ENCODE data around the gene PLCB1. TPM values are rescaled to one million over a fixed set of nuclear protein-coding genes. Genes with fewer than 3 reads are reported as not detected.

The PLCB1 gene
- total and polyA plus RNA-seq, 10 of the 15 experiments (the other 5 are each of a cell fraction or from before 2014, with no cell fraction given) = 0.05 to 5.3 (median 0.17) TPM; not detected in 1

- Histone ChIP-seq H3K4me3 (no peak overlapping the region), H3K4me2 (ENCODE audit: control insufficient read depth, insufficient read depth) (no peak overlapping the region), H3K27me3 (replicated peaks in 1 of 2; ENCODE audit: control insufficient read depth in 2 of 2, insufficient read depth in 2 of 2, low read length in 1 of 2) (no peaks in the 10 kb centered on the region), H3K9me3 (replicated peaks; ENCODE audit: control insufficient read depth, insufficient read depth, low read length) (no peaks in the 10 kb centered on the region; the same call in 1 of the 3 replicates), H3K79me2 (ENCODE audit: control insufficient read depth, insufficient read depth, low read length) (no peaks in the 10 kb centered on the region), H3K4me1 (ENCODE audit: control insufficient read depth, insufficient read depth, low read length) (peaks cover 3% of the 10 kb centered on the region; the same call in 1 of the 2 replicates), H4K20me1 (ENCODE audit: control insufficient read depth, insufficient read depth) (no peaks in the 10 kb centered on the region), H3K9ac (ENCODE audit: control insufficient read depth, insufficient read depth, low read length) (no peak overlapping the region), H3K27ac (ENCODE audit: control insufficient read depth, insufficient read depth) (no peak overlapping the region), H3K36me3 (ENCODE audit: control insufficient read depth in 2 of 2, insufficient read depth in 2 of 2, low read length in 1 of 2) (no peaks in the 10 kb centered on the region), H2AFZ (ENCODE audit: control insufficient read depth, low read depth, low read length) (no peak overlapping the region)
- SMC1A ChIA-PET (ENCODE audit: uncharacterized antibody, unreplicated experiment) = interaction anchor here (0.8 to 2.2 kb wide), 5 partner anchors 9 to 15 kb away, joined by 3 to 7 read pairs (median 5); no protein-coding TSS in a partner anchor
- TF ChIP-seq NFXL1 (IDR thresholded peaks at IDR 0.05; ENCODE audit: borderline replicate concordance) = no peak
- TF ChIP-seq DPF2 (IDR thresholded peaks at IDR 0.05) = 0 out of 2 replicates have a peak, but pooled peaks have one; percentile 17
- TF ChIP-seq ATF7 (IDR thresholded peaks at IDR 0.05; ENCODE audit: low read depth) = 0 out of 2 replicates have a peak, but pooled peaks have one; percentile 14
- TF ChIP-seq MEF2B (IDR thresholded peaks at IDR 0.05; ENCODE audit: partially characterized antibody, poor library complexity, severe bottlenecking) = peak; percentile 27
- 0 out of 2 replicates have a peak, but pooled peaks have one; percentile 33 for TF ChIP-seq BMI1 (IDR thresholded peaks at IDR 0.05; ENCODE audit: borderline replicate concordance)
- CTCF ChIA-PET = interaction anchor here (0.7 to 1.2 kb wide), 3 partner anchors 20 to 472 kb away, joined by 3 to 6 read pairs (median 3); no protein-coding TSS in a partner anchor
- ATAC-seq = peak; percentile 75
- intact Hi-C loops (cut with micrococcal nuclease; ENCODE audit: unreplicated experiment) (no loop called here), in situ Hi-C loops (cut with MboI) (no loop called here)
- 1% methylated on average over 4 of the region's 4 CpGs for WGBS (ENCODE audit: insufficient coverage, insufficient replicate concordance, low lambda C conversion rate, missing lambda C conversion rate)
- no TSS peak for BruUV-seq (replicated peaks)
- FAIRE-seq = no peak
- RAD21 ChIA-PET (ENCODE audit: unreplicated experiment) = interaction anchor here (1.2 kb wide), 1 partner anchor 9 kb away, joined by 4 read pairs; no protein-coding TSS in a partner anchor
- DNase-seq (ENCODE audit: low read depth, low spot score) = no peak
- POLR2A ChIA-PET = interaction anchor here (0.7 to 1.2 kb wide), 4 partner anchors 9 to 18 kb away, joined by 3 read pairs; no protein-coding TSS in a partner anchor
These were observed 276.7 kb downstream of the PLCB1 start for GRCh38 chr20:8408587-8409307.

GRCh38 chr20:8413691-8414090 lies 281.6 kb downstream of the PLCB1 start:
- H3K79me2 ChIP-seq (ENCODE audit: control insufficient read depth, insufficient read depth, low read length) = no peaks in the 10 kb centered on the region
- CTCF ChIA-PET = interaction anchor here (1.4 to 3.2 kb wide), 4 partner anchors 9 to 27 kb away, joined by 3 to 8 read pairs (median 6); no protein-coding TSS in a partner anchor
- BruUV-seq (replicated peaks) = no TSS peak
- DNase-seq (ENCODE audit: low read depth, low spot score) (no peak), ATAC-seq (no peak), FAIRE-seq (no peak)
- POLR2A ChIA-PET = interaction anchor here (1.4 kb wide), 1 partner anchor 9 kb away, joined by 3 read pairs; no protein-coding TSS in a partner anchor
- H3K27me3 ChIP-seq (replicated peaks in 1 of 2; ENCODE audit: control insufficient read depth in 2 of 2, insufficient read depth in 2 of 2, low read length in 1 of 2) = no peaks in the 10 kb centered on the region
- no peaks in the 10 kb centered on the region for H3K36me3 ChIP-seq (ENCODE audit: control insufficient read depth in 2 of 2, insufficient read depth in 2 of 2, low read length in 1 of 2)
- no peak overlapping the region for H3K4me3 ChIP-seq
- intact Hi-C loops (cut with micrococcal nuclease; ENCODE audit: unreplicated experiment) (no loop called here), in situ Hi-C loops (cut with MboI) (no loop called here)
- H3K27ac ChIP-seq (ENCODE audit: control insufficient read depth, insufficient read depth) = no peak overlapping the region
- SMC1A ChIA-PET (ENCODE audit: uncharacterized antibody, unreplicated experiment) = interaction anchor here (1.0 to 6.5 kb wide), 7 partner anchors 10 to 34 kb away, joined by 3 to 68 read pairs (median 6); no protein-coding TSS in a partner anchor
- no peaks in the 10 kb centered on the region for H3K9me3 ChIP-seq (replicated peaks; ENCODE audit: control insufficient read depth, insufficient read depth, low read length)
- H3K9ac ChIP-seq (ENCODE audit: control insufficient read depth, insufficient read depth, low read length) = no peak overlapping the region
- H2AFZ ChIP-seq (ENCODE audit: control insufficient read depth, low read depth, low read length) = no peak overlapping the region
- WGBS (ENCODE audit: insufficient coverage, insufficient replicate concordance, low lambda C conversion rate, missing lambda C conversion rate) = 64% methylated on average over 2 of the region's 2 CpGs
- no peaks in the 10 kb centered on the region for H3K4me1 ChIP-seq (ENCODE audit: control insufficient read depth, insufficient read depth, low read length)
- no peaks in the 10 kb centered on the region for H4K20me1 ChIP-seq (ENCODE audit: control insufficient read depth, insufficient read depth)
- H3K4me2 ChIP-seq (ENCODE audit: control insufficient read depth, insufficient read depth) = no peak overlapping the region
- RAD21 ChIA-PET (ENCODE audit: unreplicated experiment) = interaction anchor here (1.2 to 1.8 kb wide), 4 partner anchors 9 to 25 kb away, joined by 3 to 8 read pairs (median 7); no protein-coding TSS in a partner anchor
- no peak for TF ChIP-seq KAT2A (conservative IDR thresholded peaks at IDR 0.05; ENCODE audit: control insufficient read depth, low read depth, low read length)
- TF ChIP-seq SIX5 (IDR thresholded peaks at IDR 0.05; ENCODE audit: low read depth, low read length, severe bottlenecking) = no peak
- no peak for TF ChIP-seq CREM (IDR thresholded peaks at IDR 0.05; ENCODE audit: low read depth)
- TF ChIP-seq SP1 (IDR thresholded peaks at IDR 0.05; ENCODE audit: low read depth, low read length) = no peak
- TF ChIP-seq ZBTB33 (IDR thresholded peaks at IDR 0.05) = no peak
- no peak for TF ChIP-seq MAX (IDR thresholded peaks at IDR 0.05; ENCODE audit: low read depth, low read length)
- TF ChIP-seq MXI1 (IDR thresholded peaks at IDR 0.05; ENCODE audit: low read depth, low read length) = no peak
- TF ChIP-seq RBBP5 (conservative IDR thresholded peaks at IDR 0.05) = no peak
